Measurements from ENCODE around the gene PTPRN2.

Gene PTPRN2

GRCh38 chr7:157612664-157613561 is 974.7 kb downstream of the PTPRN2 start:
- no peak for DNase-seq

- no peak for DNase-seq
Measured at GRCh38 chr7:157612009-157612663, 975.5 kb downstream of the PTPRN2 start.

DNA sequence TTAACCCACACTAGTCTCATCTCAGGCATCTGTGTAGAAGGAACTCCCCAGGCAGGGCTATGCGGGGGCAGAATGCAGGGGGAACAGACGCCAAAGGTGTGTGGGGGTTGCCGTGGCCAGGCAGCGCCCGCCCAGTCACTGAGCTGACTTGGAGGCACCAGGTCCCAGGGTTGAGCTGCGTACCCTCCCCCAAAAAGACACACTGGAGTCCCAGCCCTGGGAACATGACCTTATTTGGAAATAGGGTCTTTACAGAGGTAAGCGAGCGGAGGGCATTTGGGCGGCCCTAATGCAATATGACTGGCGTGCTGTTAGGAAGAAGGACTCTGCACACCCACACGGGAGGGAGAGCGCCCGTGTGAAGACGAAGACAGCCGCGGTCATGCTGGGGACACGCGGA is 976.3 kb downstream of the PTPRN2 start:
- no peak for DNase-seq

DNA sequence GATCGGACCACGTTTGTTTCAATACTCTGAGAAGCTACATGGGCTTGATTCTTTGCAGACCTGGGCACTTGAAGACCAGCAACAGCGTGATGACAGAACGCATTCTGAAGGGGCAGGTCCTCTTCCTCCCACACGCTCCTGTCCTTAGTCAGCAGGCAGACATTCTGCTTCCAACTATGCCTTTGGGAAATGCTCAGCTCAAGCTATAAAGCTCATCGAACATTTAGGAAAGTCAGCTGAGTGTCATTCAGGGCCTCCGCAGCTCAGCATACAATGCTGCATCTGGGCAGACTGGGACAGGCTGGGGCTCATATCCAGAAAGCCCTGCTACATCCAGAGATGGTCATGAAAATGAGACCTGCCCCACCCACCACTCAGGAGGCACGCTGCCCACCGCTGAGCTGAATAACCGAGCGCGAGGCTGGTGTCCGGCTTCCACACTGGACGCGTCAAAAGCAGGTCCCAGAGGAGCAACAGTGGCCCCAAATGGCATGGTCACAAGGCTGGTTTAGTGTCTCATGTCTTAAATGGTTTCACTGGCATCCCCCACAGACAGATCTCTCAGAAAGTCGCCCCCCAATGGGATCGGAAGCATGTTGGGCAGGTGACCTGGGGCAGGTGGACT is 976.8 kb downstream of the PTPRN2 start:
- no peak for DNase-seq

GRCh38 chr7:157609932-157610640 is 977.5 kb downstream of the PTPRN2 start:
- no peak for DNase-seq

- DNase-seq = no peak
Measured at GRCh38 chr7:157609516-157609915, 978.1 kb downstream of the PTPRN2 start.

DNA sequence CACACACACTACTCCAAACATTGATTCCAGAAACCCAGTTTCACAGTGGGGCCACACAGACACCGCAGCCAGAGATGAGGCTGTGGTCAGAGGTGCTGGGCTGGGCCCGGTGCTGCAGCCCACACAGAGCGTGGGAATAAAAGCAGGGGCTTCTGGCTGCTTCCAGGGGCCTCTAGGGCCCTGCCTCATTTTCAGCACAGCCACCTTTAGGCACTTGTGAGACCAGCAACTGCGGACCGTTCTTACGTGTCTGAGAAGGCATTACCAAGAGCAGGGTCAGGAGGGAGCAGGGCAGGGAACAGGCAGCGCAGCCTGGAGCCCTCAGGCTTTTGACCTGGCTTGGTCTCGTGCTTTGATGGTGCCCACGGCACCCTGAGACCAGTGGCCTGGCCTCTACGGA is 980.4 kb downstream of the PTPRN2 start:
- no peak for DNase-seq

- DNase-seq = no peak
Measured at GRCh38 chr7:157606140-157606539, 981.5 kb downstream of the PTPRN2 start.

DNA sequence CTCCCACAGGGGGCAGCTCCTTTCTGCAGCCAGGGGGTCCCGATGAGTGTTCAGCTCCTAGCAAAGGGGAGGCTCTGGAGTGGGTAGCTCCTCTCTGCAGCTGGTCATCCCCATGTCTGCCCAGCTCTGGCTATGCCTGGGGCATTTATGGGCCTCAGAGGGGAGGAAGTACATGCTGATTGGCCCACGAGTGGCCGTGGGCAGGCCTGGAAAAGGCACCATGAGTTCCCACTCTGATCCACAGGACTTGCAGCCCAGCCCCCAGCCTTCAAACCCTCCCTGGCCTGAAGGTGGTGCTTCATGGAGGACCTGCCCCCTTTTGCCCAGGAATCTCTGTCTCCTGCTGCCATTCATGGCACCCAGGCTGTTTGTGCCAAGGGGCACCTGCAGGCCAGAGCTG is 982.0 kb downstream of the PTPRN2 start:
- no peak for DNase-seq

- DNase-seq = no peak
Measured at GRCh38 chr7:157604661-157605381, 982.8 kb downstream of the PTPRN2 start.

GRCh38 chr7:157603716-157604115 is 983.9 kb downstream of the PTPRN2 start:
- no peak for DNase-seq

DNA sequence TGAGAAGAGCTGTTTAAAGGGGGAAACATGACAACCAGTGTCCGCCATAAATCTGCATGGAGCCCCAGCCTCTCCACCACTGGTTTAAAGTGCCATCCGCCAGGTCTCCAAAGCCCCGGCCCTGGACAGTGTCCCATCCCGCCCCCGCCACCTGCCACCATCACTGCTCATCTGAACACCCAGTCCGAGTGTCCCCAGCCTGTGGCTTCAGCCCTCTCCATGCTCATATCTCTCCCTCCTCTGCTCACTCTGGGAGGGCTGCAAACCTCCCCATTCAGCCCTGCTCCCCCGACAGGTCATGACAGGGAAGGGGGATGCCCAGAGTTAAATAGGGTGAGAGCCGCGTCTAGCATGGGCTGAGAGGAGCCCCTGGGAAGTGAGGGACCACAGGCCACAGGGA is 984.6 kb downstream of the PTPRN2 start:
- no peak for DNase-seq

DNA sequence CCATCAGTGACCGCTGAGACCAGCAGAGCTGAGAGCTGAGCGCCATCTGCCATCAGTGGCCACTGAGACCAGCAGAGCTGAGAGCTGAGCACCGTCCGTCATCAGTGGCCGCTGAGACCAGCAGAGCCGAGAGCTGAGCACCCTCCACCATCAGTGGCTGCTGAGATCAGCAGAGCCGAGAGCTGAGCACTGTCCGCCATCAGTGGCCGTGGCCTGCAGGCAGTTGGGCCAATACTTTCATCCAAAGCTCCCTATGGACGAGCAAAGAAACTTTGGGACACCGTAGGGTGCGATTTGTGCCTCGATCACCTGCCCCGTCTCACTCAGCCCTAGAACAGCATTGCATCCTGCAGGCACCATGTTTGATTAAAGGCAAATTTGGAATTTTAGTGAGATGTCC is 985.0 kb downstream of the PTPRN2 start:
- DNase-seq = no peak

GRCh38 chr7:157602156-157602555 is 985.5 kb downstream of the PTPRN2 start:
- no peak for DNase-seq

DNA sequence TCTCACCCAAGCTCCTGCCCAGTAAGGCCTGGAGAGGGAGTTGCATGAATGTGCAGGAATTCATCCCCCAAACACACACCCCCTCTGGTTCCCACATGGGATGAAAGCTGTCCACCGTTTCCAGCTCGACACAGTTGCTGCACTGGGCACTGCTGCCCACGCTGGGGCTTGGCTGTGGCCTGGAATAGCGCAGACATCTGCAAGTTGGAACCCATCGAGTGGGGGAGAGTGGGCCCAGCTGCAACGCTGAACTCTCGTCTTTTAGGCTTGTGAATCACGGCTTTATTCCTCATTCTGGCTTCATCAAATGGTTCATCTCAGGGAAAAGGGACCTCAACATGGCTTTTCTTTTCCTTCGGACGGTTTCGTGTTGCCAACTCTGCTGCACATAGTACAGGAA is 986.1 kb downstream of the PTPRN2 start:
- DNase-seq = no peak

- DNase-seq = no peak
Measured at GRCh38 chr7:157599491-157599890, 988.1 kb downstream of the PTPRN2 start.

- DNase-seq = no peak
Measured at GRCh38 chr7:157597562-157597961, 990.1 kb downstream of the PTPRN2 start.

- DNase-seq = no peak
Measured at GRCh38 chr7:157596881-157597280, 990.7 kb downstream of the PTPRN2 start.

GRCh38 chr7:157596471-157596870 is 991.2 kb downstream of the PTPRN2 start:
- DNase-seq = no peak

DNA sequence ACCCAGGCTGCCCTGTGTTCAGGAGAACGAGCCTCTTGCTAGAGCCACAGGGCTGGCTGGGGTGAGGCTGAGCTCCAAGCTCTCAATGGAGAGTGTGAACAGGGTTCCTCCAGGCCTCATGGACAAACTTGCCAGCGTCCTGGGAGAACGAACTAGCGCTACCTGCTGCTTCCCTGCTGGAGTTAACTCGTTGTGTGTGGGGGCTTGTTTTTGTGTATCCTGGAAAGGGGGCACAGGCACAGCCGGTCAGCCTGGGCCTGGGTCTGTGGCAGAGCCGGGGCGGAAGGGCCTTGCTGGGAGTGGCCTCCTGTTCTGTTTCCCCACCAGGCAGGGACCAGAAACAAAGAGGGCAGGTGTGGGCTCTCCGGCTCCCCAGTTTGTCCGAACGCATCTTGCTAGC is 991.6 kb downstream of the PTPRN2 start:
- no peak for DNase-seq

- DNase-seq = no peak
Measured at GRCh38 chr7:157595086-157595855, 992.4 kb downstream of the PTPRN2 start.

DNA sequence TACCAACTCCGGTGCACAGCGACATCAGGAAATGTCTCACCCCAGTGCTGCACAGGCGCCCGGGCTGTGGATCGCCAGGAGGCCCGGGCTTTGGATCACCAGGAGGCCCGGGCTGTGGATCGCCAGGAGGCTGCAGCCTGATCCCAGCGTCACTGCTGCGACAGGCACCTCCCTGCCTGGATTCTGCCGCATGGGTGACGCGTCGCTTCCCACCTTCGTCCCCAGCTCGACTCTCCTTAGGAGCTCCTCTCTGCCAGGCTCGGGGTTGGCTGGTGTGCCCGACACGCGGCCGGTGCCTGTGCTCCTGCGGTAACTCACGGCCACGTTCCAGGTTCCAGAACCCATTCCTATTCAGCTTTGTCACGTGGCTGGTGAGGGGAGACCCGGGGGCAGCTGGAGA is 993.3 kb downstream of the PTPRN2 start:
- no peak for DNase-seq

Measured in SIG-M5 (cell line).